Neural progenitor cell (in vitro differentiated cells): Measurements from ENCODE around the gene DHRS11.

Experiments
- CTCF ChIP-seq: fragments of 200-600 bp; sonication (generic); IDR thresholded peaks from 2 replicates; pipeline ENCODE4 v1.5.1; 2017; ENCODE audit warnings: antibody characterized with exemption, mild to moderate bottlenecking
- EZH2 ChIP-seq: fragments of 200-600 bp; sonication (generic); IDR thresholded peaks from 2 replicates; pipeline ENCODE4 v1.6.1; 2017; ENCODE audit warnings: antibody characterized with exemption, mild to moderate bottlenecking, moderate library complexity

DNA sequence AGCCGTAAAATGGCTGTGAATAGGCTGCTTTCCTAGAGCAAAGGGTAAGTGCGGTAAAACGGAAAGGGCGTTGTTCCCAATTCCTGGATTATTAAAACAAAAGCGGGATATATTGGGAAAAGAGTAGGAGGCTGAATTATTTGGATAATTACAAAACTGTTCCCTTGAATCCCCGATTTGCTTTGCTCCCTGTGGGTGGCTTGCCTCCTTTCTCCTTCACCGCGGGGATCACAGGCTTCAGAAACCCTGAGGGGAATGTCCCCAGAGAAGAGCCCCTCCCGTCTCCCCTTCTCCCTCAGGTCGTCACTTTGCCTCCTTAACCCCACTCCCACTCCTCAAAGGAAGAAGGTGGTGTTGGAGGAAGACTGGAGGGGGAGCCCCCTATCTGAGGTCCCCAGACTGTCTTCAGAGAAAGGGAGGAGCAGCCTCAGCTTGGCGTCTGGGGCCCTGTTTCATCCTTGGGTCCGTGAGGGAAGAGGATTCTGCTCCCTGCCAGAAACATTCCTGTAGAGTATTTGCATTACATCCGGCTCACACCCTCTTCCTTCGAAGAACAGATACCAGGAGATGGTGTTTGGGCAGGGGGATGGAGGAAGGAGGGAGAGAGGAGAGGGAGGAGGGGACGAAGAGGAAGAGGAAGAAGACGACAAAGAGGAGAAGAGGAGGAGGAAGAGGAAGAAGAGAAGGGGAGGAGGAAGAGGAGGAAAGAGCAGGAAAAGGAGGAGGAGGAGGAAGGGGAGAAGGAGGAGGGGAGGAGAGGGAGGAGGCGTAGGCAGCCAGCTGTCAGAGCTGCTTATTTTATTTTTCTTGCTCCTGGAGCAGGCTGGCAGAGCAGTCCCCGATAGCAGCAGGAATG lies 41.5 kb downstream of the DHRS11 start:
- TF ChIP-seq CTCF (no peak), EZH2 (no peak)
